HEK293 (cell line): ENCODE data around the gene AGMAT.

Experiments used
- TF ChIP-seq, protein P1 (sequence below): fragments of 450-650 bp; formaldehyde crosslinking; conservative IDR thresholded peaks from 2 replicates; pipeline ENCODE4 v1.5.1; 2016; ENCODE audit warnings: low read depth, missing biosample characterization, missing genetic modification characterization
- TF ChIP-seq, protein P2 (sequence below): fragments of 450-650 bp; formaldehyde crosslinking; IDR thresholded peaks from 2 replicates; pipeline ENCODE4 v1.5.1; 2016; ENCODE audit warnings: missing biosample characterization, missing genetic modification characterization
- TF ChIP-seq, protein P3 (sequence below): fragments of 450-650 bp; formaldehyde crosslinking; IDR thresholded peaks from 2 replicates; pipeline ENCODE4 v1.5.1; 2016; ENCODE audit warnings: missing biosample characterization, missing genetic modification characterization

DNA sequence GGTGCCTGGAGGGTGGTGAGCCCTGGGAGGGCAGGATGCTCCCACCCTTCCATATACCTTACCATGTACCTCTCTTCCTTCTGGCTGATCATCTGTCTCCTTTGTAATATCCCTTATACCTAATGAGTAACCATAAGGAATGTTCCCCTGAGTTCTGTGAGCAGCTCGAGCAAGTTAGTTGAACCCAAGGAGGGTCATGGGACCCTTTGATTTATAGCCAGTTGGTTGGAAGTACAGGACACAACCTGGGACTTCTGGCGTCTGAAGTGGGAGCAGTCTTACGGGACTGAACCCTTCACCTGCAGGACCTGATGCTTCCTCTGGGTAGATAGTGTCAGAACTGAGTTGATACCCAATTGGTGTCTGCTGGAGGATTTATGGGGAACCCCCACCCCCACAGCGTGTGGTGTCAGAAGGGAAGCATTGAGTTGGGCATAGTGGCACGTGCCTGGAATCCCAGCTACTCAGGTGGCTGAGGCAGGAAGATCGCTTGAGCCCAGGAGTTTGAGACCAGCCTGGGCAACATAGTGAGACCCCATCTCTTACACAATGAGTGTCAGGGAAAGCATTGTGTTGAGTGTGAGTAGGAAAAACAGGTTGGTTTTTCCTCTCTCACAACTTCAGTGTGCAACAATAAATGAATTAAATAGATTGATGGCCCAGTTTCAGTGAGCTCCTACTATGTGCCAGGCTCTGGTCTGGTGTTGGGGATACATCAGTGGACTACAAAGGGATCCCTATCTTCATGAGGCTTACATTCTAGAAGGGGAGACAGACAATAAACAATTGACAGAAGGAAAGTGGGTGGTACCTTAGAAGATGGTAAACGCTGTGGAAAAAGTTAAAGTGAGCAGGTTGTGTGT is 42.2 kb downstream of the AGMAT start:
- TF ChIP-seq, protein P1, sequence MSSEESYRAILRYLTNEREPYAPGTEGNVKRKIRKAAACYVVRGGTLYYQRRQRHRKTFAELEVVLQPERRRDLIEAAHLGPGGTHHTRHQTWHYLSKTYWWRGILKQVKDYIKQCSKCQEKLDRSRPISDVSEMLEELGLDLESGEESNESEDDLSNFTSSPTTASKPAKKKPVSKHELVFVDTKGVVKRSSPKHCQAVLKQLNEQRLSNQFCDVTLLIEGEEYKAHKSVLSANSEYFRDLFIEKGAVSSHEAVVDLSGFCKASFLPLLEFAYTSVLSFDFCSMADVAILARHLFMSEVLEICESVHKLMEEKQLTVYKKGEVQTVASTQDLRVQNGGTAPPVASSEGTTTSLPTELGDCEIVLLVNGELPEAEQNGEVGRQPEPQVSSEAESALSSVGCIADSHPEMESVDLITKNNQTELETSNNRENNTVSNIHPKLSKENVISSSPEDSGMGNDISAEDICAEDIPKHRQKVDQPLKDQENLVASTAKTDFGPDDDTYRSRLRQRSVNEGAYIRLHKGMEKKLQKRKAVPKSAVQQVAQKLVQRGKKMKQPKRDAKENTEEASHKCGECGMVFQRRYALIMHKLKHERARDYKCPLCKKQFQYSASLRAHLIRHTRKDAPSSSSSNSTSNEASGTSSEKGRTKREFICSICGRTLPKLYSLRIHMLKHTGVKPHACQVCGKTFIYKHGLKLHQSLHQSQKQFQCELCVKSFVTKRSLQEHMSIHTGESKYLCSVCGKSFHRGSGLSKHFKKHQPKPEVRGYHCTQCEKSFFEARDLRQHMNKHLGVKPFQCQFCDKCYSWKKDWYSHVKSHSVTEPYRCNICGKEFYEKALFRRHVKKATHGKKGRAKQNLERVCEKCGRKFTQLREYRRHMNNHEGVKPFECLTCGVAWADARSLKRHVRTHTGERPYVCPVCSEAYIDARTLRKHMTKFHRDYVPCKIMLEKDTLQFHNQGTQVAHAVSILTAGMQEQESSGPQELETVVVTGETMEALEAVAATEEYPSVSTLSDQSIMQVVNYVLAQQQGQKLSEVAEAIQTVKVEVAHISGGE (tag by site-specific recombination), result no peak
- TF ChIP-seq, protein P2, sequence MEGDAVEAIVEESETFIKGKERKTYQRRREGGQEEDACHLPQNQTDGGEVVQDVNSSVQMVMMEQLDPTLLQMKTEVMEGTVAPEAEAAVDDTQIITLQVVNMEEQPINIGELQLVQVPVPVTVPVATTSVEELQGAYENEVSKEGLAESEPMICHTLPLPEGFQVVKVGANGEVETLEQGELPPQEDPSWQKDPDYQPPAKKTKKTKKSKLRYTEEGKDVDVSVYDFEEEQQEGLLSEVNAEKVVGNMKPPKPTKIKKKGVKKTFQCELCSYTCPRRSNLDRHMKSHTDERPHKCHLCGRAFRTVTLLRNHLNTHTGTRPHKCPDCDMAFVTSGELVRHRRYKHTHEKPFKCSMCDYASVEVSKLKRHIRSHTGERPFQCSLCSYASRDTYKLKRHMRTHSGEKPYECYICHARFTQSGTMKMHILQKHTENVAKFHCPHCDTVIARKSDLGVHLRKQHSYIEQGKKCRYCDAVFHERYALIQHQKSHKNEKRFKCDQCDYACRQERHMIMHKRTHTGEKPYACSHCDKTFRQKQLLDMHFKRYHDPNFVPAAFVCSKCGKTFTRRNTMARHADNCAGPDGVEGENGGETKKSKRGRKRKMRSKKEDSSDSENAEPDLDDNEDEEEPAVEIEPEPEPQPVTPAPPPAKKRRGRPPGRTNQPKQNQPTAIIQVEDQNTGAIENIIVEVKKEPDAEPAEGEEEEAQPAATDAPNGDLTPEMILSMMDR (tag by site-specific recombination), result no peak
- TF ChIP-seq, protein P3, sequence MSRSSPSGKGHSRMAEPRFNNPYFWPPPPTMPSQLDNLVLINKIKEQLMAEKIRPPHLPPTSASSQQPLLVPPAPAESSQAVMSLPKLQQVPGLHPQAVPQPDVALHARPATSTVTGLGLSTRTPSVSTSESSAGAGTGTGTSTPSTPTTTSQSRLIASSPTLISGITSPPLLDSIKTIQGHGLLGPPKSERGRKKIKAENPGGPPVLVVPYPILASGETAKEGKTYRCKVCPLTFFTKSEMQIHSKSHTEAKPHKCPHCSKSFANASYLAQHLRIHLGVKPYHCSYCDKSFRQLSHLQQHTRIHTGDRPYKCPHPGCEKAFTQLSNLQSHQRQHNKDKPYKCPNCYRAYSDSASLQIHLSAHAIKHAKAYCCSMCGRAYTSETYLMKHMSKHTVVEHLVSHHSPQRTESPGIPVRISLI (tag by site-specific recombination), result no peak
